ENCODE measurements around the gene KIF18B.

KIF18B gene

GRCh38 chr17:44947461-44948314, at the start of gene KIF18B:
KIF18B (minus strand) TSS chr17:44947773; CDS start chr17:44936344, 11,429 bp downstream.
- no peaks in the 10 kb centered on the region for H3K9me3 ChIP-seq (ENCODE audit: severe bottlenecking)
- TF ChIP-seq CTCF (IDR thresholded peaks at IDR 0.05; ENCODE audit: poor library complexity, severe bottlenecking) = peak; percentile 31
- peak within 1 kb of the TSS; percentile 74 for H3K27ac ChIP-seq (ENCODE audit: poor library complexity, severe bottlenecking)
- peak within 1 kb of the TSS; percentile 70 for H3K4me3 ChIP-seq (ENCODE audit: severe bottlenecking)
- peaks cover 38% of the 10 kb centered on the region for H3K36me3 ChIP-seq (ENCODE audit: low read depth)
- H3K4me1 ChIP-seq (ENCODE audit: insufficient read depth, poor library complexity, severe bottlenecking) = peaks cover 18% of the 10 kb centered on the region
- no peaks in the 10 kb centered on the region for H3K27me3 ChIP-seq (ENCODE audit: insufficient read depth, poor library complexity, severe bottlenecking)
- peak; percentile 97 for DNase-seq (ENCODE audit: low spot score)
- ATAC-seq (ENCODE audit: low read depth) = peak; percentile 95

GRCh38 chr17:44996304-44996703, 48.7 kb upstream of the KIF18B start:
- TF ChIP-seq CTCF (IDR thresholded peaks at IDR 0.05; ENCODE audit: poor library complexity, severe bottlenecking) = no peak
- DNase-seq (ENCODE audit: low spot score) = no peak
- Histone ChIP-seq H3K4me1 (ENCODE audit: insufficient read depth, poor library complexity, severe bottlenecking) (no peaks in the 10 kb centered on the region), H3K27me3 (ENCODE audit: insufficient read depth, poor library complexity, severe bottlenecking) (no peaks in the 10 kb centered on the region), H3K36me3 (ENCODE audit: low read depth) (no peaks in the 10 kb centered on the region), H3K4me3 (ENCODE audit: severe bottlenecking) (no peak overlapping the region), H3K9me3 (ENCODE audit: severe bottlenecking) (no peaks in the 10 kb centered on the region), H3K27ac (ENCODE audit: poor library complexity, severe bottlenecking) (no peak overlapping the region)
- no peak for ATAC-seq (ENCODE audit: low read depth)

- DNase-seq (ENCODE audit: low spot score) = no peak
- Histone ChIP-seq H3K4me1 (ENCODE audit: insufficient read depth, poor library complexity, severe bottlenecking) (no peaks in the 10 kb centered on the region), H3K27ac (ENCODE audit: poor library complexity, severe bottlenecking) (no peak overlapping the region), H3K36me3 (ENCODE audit: low read depth) (no peaks in the 10 kb centered on the region), H3K4me3 (ENCODE audit: severe bottlenecking) (no peak overlapping the region), H3K27me3 (ENCODE audit: insufficient read depth, poor library complexity, severe bottlenecking) (no peaks in the 10 kb centered on the region), H3K9me3 (ENCODE audit: severe bottlenecking) (no peaks in the 10 kb centered on the region)
- ATAC-seq (ENCODE audit: low read depth) = no peak
- no peak for TF ChIP-seq CTCF (IDR thresholded peaks at IDR 0.05; ENCODE audit: poor library complexity, severe bottlenecking)
Measured at GRCh38 chr17:44995436-44996001, 47.9 kb upstream of the KIF18B start.

GRCh38 chr17:44992242-44992939, 44.8 kb upstream of the KIF18B start:
- ATAC-seq (ENCODE audit: low read depth) (peak; percentile 19; the same call in 1 of the 3 replicates), DNase-seq (ENCODE audit: low spot score) (no peak)
- Histone ChIP-seq H3K9me3 (ENCODE audit: severe bottlenecking) (no peaks in the 10 kb centered on the region), H3K4me1 (ENCODE audit: insufficient read depth, poor library complexity, severe bottlenecking) (no peaks in the 10 kb centered on the region), H3K4me3 (ENCODE audit: severe bottlenecking) (no peak overlapping the region), H3K27me3 (ENCODE audit: insufficient read depth, poor library complexity, severe bottlenecking) (no peaks in the 10 kb centered on the region), H3K27ac (ENCODE audit: poor library complexity, severe bottlenecking) (no peak overlapping the region), H3K36me3 (ENCODE audit: low read depth) (no peaks in the 10 kb centered on the region)
- TF ChIP-seq CTCF (IDR thresholded peaks at IDR 0.05; ENCODE audit: poor library complexity, severe bottlenecking) = no peak

Data from RWPE2 (cell line).